Common myeloid progenitor, CD34-positive (primary cell): ENCODE measurements around the gene EPS8.
A peak's percentile ranks its signal among the peaks of the same experiment; 100 is the strongest.

Source experiments
- CTCF ChIA-PET: fragments of 350-600 bp; sonication (Branson Sonifier 250); formaldehyde crosslinking; loops from one replicate; lab custom pipeline; 2021; ENCODE audit warnings: antibody characterized with exemption; lab: Charles Lee
- POLR2A ChIA-PET: fragments of 350-600 bp; sonication (Branson Sonifier 250); formaldehyde crosslinking; loops from one replicate; lab custom pipeline; 2021; ENCODE audit warnings: antibody characterized with exemption; lab: Charles Lee
- DNase-seq, 3 donors: peaks; one replicate each; pipeline versions ENCODE4 v3.0.0 to v3.0.0-alpha.2; 2013
- H3K27ac ChIP-seq, 2 experiments: 1 replicate in 1 of 2; 2 replicates in 1 of 2; pipeline ENCODE4 v1.7.0; 2013; ENCODE audit warnings: inconsistent platforms in 2 of 2, low read length in 2 of 2, mild to moderate bottlenecking in 2 of 2, low read depth in 1 of 2, moderate library complexity in 1 of 2; ENCODE audit not compliant: severe bottlenecking in 2 of 2, insufficient read depth in 1 of 2, poor library complexity in 1 of 2
- H3K27me3 ChIP-seq, 5 experiments: replicated peaks in 2 of 5; 1 replicate in 3 of 5; 2 replicates in 2 of 5; pipeline versions ENCODE4 v1.6.1 to v1.7.0; 2013; ENCODE audit warnings: low read length in 4 of 5, mild to moderate bottlenecking in 2 of 5, moderate library complexity in 2 of 5, inconsistent platforms in 1 of 5; ENCODE audit not compliant: insufficient read depth in 5 of 5, control insufficient read depth in 4 of 5
- H3K36me3 ChIP-seq, 4 experiments: 1 replicate in 2 of 4; 2 replicates in 2 of 4; pipeline versions ENCODE4 v1.6.1 to v1.7.0; 2013; ENCODE audit warnings: low read length in 3 of 4, control low read depth in 1 of 4, mild to moderate bottlenecking in 1 of 4; ENCODE audit not compliant: control insufficient read depth in 4 of 4, insufficient read depth in 4 of 4
- H3K4me1 ChIP-seq, 4 experiments: 1 replicate in 3 of 4; 2 replicates in 1 of 4; pipeline versions ENCODE4 v1.6.1 to v1.7.1; 2013; ENCODE audit warnings: low read length in 3 of 4, mild to moderate bottlenecking in 3 of 4, control low read depth in 1 of 4, inconsistent platforms in 1 of 4, moderate library complexity in 1 of 4; ENCODE audit not compliant: control insufficient read depth in 4 of 4, insufficient read depth in 4 of 4; ENCODE audit errors: control extremely low read depth in 1 of 4
- H3K4me3 ChIP-seq, 7 experiments: 1 replicate in 4 of 7; 2 replicates in 3 of 7; pipeline versions ENCODE4 v1.5.1 to v1.7.0; 2013; ENCODE audit warnings: mild to moderate bottlenecking in 7 of 7, low read length in 6 of 7, moderate library complexity in 6 of 7, inconsistent platforms in 2 of 7, low read depth in 2 of 7, control low read depth in 1 of 7; ENCODE audit not compliant: insufficient read depth in 4 of 7, control insufficient read depth in 1 of 7; ENCODE audit errors: extremely low read depth in 1 of 7
- H3K9me3 ChIP-seq, 5 experiments: 1 replicate in 4 of 5; 2 replicates in 1 of 5; pipeline versions ENCODE4 v1.6.1 to v1.7.1; 2013; ENCODE audit warnings: low read length in 4 of 5, mild to moderate bottlenecking in 2 of 5, inconsistent platforms in 1 of 5, low read depth in 1 of 5, moderate library complexity in 1 of 5; ENCODE audit not compliant: control insufficient read depth in 4 of 5, insufficient read depth in 2 of 5; ENCODE audit errors: control extremely low read depth in 1 of 5
- WGBS: methylation state at CpG from one replicate; pipeline ENCODE4 v1.1.5; 2013; ENCODE audit not compliant: insufficient coverage; 5-methylcytosine and 5-hydroxymethylcytosine counted together

The EPS8 gene

GRCh38 chr12:15797818-15798217, 8.6 kb upstream of the EPS8 start:
- ChIA-PET CTCF (no interaction called here), POLR2A (no interaction called here)
- 100% methylated on average over 1 of the region's 3 CpGs for WGBS
- peaks cover 0 to 3% (median 0%) of the 10 kb centered on the region in 5 experiments for H3K27me3 ChIP-seq
- no peaks in the 10 kb centered on the region for H3K36me3 ChIP-seq
- H3K9me3 ChIP-seq = no peaks in the 10 kb centered on the region
- H3K4me1 ChIP-seq = no peaks in the 10 kb centered on the region
- no peak for DNase-seq
- H3K4me3 ChIP-seq = no peak overlapping the region
- no peak overlapping the region for H3K27ac ChIP-seq

GRCh38 chr12:15796493-15797141, 7.4 kb upstream of the EPS8 start:
- Histone ChIP-seq H3K27ac (no peak overlapping the region), H3K4me3 (no peak overlapping the region), H3K4me1 (no peaks in the 10 kb centered on the region), H3K36me3 (no peaks in the 10 kb centered on the region), H3K9me3 (no peaks in the 10 kb centered on the region), H3K27me3 (peaks cover 0 to 3% (median 0%) of the 10 kb centered on the region in 5 experiments)
- POLR2A ChIA-PET = no interaction called here
- CTCF ChIA-PET = interaction anchor here (0.7 kb wide), 1 partner anchor 22 kb away, joined by 3 read pairs; no protein-coding TSS in a partner anchor
- DNase-seq = no peak
- WGBS = no CpG with 5 or more reads among the region's 4 CpGs

- CTCF ChIA-PET = no interaction called here
- peak in 1 of 3 donors; percentile 10 for DNase-seq
- POLR2A ChIA-PET = no interaction called here
These were observed 5.6 kb upstream of the EPS8 start for GRCh38 chr12:15794836-15795235.

DNA sequence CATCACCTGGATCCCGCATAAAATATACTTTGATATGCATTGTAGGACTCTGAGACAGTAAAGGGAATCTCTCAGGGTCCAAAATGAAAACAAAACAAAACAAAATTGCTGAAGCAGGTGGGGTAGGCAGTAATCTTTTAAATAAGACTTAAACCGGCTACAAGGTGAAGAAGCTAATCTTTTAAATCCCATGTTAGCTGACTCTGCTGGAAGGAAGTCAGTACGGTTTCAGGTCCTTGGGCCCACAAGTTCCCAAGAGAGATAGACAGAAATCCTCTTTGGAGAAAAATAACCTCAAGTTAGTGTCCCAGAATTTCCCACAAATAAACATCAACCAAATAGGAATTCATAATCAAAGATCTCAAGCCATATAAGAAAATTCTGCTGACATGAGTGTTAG, 5.0 kb upstream of the EPS8 start:
- Histone ChIP-seq H3K4me1 (peaks cover 0 to 7% (median 6%) of the 10 kb centered on the region in 4 experiments), H3K27me3 (peaks cover 0 to 7% (median 0%) of the 10 kb centered on the region in 5 experiments), H3K4me3 (no peak overlapping the region), H3K9me3 (no peaks in the 10 kb centered on the region), H3K36me3 (no peaks in the 10 kb centered on the region), H3K27ac (no peak overlapping the region)
- CTCF ChIA-PET = interaction anchor here (1.2 kb wide), 1 partner anchor 20 kb away, joined by 3 read pairs; no protein-coding TSS in a partner anchor
- DNase-seq = no peak
- POLR2A ChIA-PET = no interaction called here
- WGBS = 100% methylated on average over 2 of the region's 3 CpGs

More at GRCh38 chr12:15794836-15795235, 5.6 kb upstream of the EPS8 start:
- H3K4me1 ChIP-seq = peaks cover 0 to 3% (median 2%) of the 10 kb centered on the region in 4 experiments
- no peaks in the 10 kb centered on the region for H3K9me3 ChIP-seq
- H3K4me3 ChIP-seq = no peak overlapping the region
- H3K27ac ChIP-seq = no peak overlapping the region
- WGBS = no CpG with 5 or more reads among the region's 1 CpG
- peaks cover 0 to 4% (median 0%) of the 10 kb centered on the region in 5 experiments for H3K27me3 ChIP-seq
- no peaks in the 10 kb centered on the region for H3K36me3 ChIP-seq

- H3K27ac ChIP-seq = no peak overlapping the region
- ChIA-PET CTCF (interaction anchor here (1.6 kb wide), 2 partner anchors 19 to 70 kb away, joined by 3 to 4 read pairs; no protein-coding TSS in a partner anchor), POLR2A (no interaction called here)
- 2% methylated on average over 53 of the region's 64 CpGs for WGBS
- H3K4me3 ChIP-seq = peak overlapping the region; percentile 24 to 87 (median 75)
- peaks cover 0 to 19% (median 17%) of the 10 kb centered on the region in 4 experiments for H3K4me1 ChIP-seq
- H3K9me3 ChIP-seq = no peaks in the 10 kb centered on the region
- DNase-seq = peak; percentile 14 to 52 (median 52)
- H3K36me3 ChIP-seq = no peaks in the 10 kb centered on the region
- peaks cover 5 to 46% (median 22%) of the 10 kb centered on the region in 5 experiments for H3K27me3 ChIP-seq
These were observed 662 bp downstream of the EPS8 start for GRCh38 chr12:15788233-15789219.

DNA sequence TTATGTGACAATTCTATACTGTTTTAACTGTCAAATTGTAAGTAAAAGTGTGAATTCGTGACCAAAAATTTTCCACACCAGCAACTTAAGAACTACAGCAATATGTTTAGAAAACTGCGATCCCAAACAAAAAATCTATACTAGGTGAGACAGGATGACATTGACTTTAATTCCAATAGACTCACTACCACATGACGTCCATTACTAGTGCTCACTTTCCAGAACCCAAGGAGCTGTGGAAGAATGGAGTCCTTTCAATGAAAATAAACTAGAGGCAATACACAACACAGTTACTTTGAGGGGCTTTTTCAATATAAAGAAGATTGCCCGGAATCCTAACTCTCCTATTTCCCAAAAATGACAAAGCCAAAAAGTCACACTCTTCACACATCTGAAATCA, 1.4 kb downstream of the EPS8 start:
- CTCF ChIA-PET = interaction anchor here (1.6 kb wide), 1 partner anchor 71 kb away, joined by 4 read pairs; no protein-coding TSS in a partner anchor
- peaks cover 5 to 46% (median 22%) of the 10 kb centered on the region in 5 experiments for H3K27me3 ChIP-seq
- peak in 1 of 3 donors; percentile 3 for DNase-seq
- H3K27ac ChIP-seq = no peak overlapping the region
- no peaks in the 10 kb centered on the region for H3K36me3 ChIP-seq
- H3K4me3 ChIP-seq = no peak overlapping the region
- peaks cover 0 to 19% (median 17%) of the 10 kb centered on the region in 4 experiments for H3K4me1 ChIP-seq
- WGBS = 80% methylated on average over 1 of the region's 4 CpGs
- H3K9me3 ChIP-seq = no peaks in the 10 kb centered on the region
- POLR2A ChIA-PET = no interaction called here
